ENCODE measurements around the gene PLEKHA8.

The PLEKHA8 gene

DNA sequence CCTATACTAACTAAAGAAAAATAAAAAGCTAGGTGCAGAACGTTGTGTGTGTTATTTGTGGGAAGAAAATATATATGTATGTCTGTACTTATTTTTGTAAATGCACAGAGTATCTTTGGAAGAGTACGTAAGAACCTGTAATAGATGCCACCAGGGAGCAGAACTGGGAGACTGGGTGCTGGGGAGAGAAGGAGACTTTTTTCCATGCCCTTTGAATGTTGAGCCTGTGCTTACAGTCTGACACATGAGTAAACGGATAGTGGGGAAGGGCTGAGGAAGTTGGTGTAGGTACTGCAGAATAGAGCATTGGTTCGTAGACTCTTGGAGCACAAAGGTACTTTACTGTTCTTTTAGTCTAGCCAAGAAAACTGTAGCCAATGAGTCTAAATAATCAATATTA, 37.3 kb upstream of the PLEKHA8 start:
- TF ChIP-seq, protein P1, sequence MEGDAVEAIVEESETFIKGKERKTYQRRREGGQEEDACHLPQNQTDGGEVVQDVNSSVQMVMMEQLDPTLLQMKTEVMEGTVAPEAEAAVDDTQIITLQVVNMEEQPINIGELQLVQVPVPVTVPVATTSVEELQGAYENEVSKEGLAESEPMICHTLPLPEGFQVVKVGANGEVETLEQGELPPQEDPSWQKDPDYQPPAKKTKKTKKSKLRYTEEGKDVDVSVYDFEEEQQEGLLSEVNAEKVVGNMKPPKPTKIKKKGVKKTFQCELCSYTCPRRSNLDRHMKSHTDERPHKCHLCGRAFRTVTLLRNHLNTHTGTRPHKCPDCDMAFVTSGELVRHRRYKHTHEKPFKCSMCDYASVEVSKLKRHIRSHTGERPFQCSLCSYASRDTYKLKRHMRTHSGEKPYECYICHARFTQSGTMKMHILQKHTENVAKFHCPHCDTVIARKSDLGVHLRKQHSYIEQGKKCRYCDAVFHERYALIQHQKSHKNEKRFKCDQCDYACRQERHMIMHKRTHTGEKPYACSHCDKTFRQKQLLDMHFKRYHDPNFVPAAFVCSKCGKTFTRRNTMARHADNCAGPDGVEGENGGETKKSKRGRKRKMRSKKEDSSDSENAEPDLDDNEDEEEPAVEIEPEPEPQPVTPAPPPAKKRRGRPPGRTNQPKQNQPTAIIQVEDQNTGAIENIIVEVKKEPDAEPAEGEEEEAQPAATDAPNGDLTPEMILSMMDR (IDR thresholded peaks at IDR 0.05; ENCODE audit: insufficient read depth, low read depth, low read length, missing control alignments) = no peak
- H3K4me3 ChIP-seq (ENCODE audit: low read length) = no peak overlapping the region
- DNase-seq (ENCODE audit: low read depth) = no peak

DNA sequence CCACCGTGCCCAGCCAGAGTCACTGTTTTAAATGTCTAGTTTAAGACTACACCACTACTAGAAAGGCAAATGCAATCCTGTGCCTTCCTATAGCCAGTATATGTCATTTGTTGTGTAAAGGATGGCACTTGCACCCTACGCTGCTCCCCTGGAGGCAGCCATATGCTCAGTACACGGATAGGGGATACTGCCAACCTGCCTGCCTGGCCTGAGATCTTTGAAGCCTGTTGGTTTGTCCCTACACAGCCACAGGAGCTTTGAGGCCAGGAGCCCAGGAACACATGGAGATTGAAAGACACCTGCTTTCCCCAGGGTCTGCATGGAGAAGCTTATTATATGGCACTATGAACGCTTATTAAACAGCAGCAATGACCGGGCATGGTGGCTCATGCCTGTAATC, 36.3 kb upstream of the PLEKHA8 start:
- no peak overlapping the region for H3K4me3 ChIP-seq (ENCODE audit: low read length)
- no peak for DNase-seq (ENCODE audit: low read depth)
- TF ChIP-seq, protein P1 (IDR thresholded peaks at IDR 0.05; ENCODE audit: insufficient read depth, low read depth, low read length, missing control alignments) = no peak

GRCh38 chr7:29993140-29993539, 35.1 kb upstream of the PLEKHA8 start:
- no peak for DNase-seq (ENCODE audit: low read depth)
- no peak overlapping the region for H3K4me3 ChIP-seq (ENCODE audit: low read length)
- TF ChIP-seq, protein P1 (IDR thresholded peaks at IDR 0.05; ENCODE audit: insufficient read depth, low read depth, low read length, missing control alignments) = no peak

DNA sequence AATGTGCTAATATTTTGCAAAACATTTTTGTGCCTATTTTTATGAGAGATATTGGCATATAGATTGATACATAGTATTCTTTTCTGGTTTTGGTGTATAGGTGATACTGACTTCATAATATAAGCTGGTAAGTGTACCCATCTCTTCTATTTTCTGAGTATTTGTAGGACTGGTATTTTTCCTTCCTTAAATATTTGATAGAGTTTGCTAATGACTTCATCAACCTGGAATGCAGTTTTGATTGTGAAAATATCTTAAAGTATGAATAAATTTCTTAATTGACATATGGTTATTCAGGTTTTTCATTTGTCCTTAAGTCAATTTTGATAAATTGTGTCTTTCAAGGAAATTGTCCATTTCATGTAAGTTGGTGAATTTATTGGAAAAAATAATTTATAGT, 32.6 kb upstream of the PLEKHA8 start:
- TF ChIP-seq, protein P1 (IDR thresholded peaks at IDR 0.05; ENCODE audit: insufficient read depth, low read depth, low read length, missing control alignments) = no peak
- H3K4me3 ChIP-seq (ENCODE audit: low read length) = no peak overlapping the region
- peak; percentile 32 for DNase-seq (ENCODE audit: low read depth)

DNA sequence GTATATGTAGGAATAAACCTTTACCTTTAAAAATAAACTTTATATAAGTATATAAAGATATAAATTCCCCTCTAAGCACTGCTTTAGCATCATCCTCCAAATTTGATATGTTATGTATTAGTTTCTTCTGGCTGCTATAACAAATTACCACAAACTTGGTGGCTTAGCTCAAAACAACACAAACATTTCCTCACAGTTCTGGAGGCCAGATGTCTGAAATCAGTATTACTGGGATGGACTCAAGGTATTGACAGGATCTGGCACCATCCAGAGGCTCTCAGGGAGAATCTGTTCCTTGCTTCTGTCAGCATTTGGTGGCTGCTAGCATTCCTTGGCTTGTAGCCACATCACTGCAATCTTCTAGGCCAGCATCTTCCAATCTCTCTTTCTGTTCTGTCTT, 31.9 kb upstream of the PLEKHA8 start:
- H3K4me3 ChIP-seq (ENCODE audit: low read length) = no peak overlapping the region
- no peak for DNase-seq (ENCODE audit: low read depth)
- TF ChIP-seq, protein P1 (IDR thresholded peaks at IDR 0.05; ENCODE audit: insufficient read depth, low read depth, low read length, missing control alignments) = no peak

- H3K4me3 ChIP-seq (ENCODE audit: low read length) = no peak overlapping the region
- no peak for DNase-seq (ENCODE audit: low read depth)
- TF ChIP-seq, protein P1 (IDR thresholded peaks at IDR 0.05; ENCODE audit: insufficient read depth, low read depth, low read length, missing control alignments) = no peak
Measured at GRCh38 chr7:29998489-29998888, 29.7 kb upstream of the PLEKHA8 start.

GRCh38 chr7:30001998-30002397, 26.2 kb upstream of the PLEKHA8 start:
- DNase-seq (ENCODE audit: low read depth) = peak; percentile 58
- TF ChIP-seq, protein P1 (IDR thresholded peaks at IDR 0.05; ENCODE audit: insufficient read depth, low read depth, low read length, missing control alignments) = no peak
- no peak overlapping the region for H3K4me3 ChIP-seq (ENCODE audit: low read length)

Data from epithelial cell of esophagus (primary cell).